ENCODE measurements around the gene IVD.
A peak's percentile ranks its signal among the peaks of the same experiment; 100 is the strongest.

IVD gene

DNA sequence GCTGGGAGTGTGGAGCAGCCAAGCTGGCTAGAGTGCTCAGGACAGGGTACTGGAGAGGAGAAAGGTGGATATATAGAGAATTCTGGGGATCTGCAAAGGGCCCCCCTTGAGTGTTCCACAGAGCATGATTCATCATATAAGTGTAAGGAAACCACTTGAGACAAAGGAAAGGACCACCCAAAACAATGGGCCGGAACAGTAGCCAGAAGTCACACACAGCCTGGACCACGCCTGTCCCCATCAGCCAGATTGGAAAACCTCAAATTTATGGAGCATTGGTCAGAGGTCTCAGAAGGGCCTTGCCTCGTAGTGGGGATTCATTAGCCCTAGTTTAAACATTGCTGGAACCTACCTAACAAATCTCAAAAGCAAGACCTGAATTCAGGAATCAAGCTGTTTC, 28.0 kb upstream of the IVD start:
- no peak for DNase-seq (ENCODE audit: low read depth)

DNA sequence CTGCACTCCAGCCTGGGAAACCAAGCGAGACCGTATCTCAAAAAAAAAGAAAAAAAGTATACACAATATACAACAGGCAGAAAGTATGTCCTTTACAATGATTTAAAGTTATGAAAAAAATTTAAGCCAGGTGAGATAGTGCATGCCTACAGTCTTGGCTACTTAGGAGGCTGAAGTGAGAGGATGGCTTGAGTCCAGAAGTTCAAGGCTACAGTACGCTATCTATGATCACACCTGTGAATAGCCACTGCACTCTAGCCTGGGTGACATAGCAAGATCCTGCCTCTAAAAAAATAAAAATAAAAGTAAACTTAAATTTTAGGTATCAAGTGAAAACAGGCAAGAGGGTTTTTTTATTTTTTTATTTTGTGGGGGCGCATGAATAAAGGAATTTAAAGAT, 26.2 kb upstream of the IVD start:
- no peak for DNase-seq (ENCODE audit: low read depth)

DNA sequence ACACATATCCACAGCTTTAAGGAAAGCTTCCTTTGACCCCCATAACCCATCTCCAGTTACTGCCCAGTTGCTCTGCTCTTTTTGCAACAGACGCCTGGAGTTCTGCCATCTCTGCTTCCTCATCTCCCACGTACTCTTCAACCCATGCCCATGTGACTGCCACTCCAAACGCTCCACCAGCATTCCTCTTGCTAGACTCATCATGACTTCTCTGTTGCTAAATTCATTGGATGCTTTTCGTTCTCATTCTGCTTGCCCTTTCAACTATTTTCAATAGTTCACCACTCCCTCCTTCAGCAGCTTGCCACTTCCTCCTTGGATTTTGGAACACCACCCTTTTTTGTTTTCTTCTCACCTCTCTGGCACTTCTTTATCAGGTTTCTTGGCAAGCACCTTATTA, 25.7 kb upstream of the IVD start:
- peak; percentile 99 for DNase-seq (ENCODE audit: low read depth)

DNA sequence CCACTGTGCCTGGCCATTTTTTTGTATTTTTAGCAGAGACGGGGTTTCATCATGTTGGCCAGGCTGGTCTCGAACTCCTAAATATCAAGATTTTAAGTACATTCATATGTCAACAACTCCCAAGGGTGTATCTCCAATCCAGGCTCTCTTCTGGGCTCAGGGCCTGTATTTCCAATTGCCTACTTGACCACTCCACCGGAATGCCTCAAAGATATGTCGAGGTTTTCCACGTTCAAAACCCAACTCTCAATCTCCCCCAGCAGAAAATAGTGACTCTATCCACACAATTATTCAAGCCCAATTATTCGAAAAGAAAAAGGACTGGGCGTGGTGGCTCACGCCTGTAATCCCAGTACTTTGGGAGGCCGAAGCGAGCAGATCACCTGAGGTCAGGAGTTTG, 25.0 kb upstream of the IVD start:
- no peak for DNase-seq (ENCODE audit: low read depth)

DNA sequence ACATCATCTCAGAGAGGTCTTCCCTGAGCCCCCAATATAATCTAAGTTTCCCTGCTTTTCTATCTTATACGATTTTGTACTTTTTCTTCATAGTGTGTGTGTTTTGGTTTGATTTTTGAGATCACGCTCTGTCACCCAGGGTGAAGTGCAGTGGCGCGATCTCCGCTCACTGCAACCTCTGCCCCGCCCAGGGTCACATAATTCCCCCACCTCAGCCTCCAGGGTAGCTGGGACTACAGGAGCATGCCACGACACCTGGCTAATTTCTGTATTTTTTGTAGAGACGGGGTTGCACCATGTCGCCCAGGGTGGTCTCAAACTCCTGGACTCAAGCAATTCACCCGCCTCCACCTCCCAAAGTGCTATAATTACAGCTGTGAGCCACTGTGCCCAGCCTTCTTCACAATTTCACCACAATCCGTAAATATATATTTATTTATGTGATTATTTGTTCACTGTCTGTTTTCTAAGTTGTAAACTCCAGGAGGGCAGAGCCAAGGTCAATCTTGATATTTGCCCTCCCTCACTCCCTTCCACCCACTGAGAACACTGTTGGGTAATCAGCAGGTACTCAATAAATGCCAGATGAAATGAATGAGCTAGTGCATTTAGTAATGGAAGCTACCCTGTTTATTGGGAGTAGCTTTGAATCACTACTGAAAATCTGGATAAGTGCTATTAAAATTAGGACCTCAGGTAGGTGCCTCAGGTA, 23.6 kb upstream of the IVD start:
- DNase-seq (ENCODE audit: low read depth) = no peak

DNA sequence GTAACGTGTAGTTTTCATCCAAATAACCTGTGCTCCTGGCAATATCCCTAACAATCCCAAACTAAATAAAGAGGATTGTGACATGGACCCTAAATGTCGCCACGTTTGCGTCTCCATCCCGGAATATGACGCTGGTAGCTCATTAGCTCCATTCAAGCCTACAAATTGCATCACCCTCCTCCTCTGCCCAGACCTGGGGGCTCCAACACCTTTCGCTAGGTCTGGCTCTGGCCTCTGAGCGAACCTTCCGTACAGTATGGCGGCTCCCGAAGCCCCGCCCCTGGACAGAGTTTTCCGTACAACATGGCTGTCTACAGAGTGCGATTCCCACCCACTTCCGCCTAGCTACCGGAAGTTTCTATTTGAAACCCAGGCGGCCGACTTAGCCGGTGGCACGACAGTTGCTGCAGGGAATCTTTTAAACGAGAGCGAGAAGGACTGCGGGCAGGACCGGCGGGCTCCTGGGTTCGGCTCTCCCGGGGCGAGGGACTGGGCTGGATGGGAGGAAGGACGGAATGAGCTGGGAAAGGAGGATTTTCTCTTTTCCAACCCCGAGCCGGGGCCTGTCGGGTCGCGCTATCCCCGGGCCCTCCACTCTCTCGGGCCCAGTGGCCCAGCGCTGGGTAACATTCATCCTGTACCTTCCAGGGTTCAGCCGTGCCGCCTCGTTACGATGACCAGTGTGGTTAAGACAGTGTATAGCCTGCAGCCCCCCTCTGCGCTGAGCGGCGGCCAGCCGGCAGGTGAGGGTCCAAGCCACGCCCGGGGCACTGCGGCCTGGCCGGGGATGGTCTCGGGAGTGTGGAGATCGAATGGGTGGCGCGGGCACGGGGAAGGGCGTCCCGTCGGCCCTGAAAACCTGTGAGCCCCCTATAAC, 22.8 kb upstream of the IVD start, which contains the start of gene KNSTRN:
KNSTRN (plus strand) TSS at position 142 of the 877 bp plus-strand sequence; CDS start at position 257, 115 bp downstream.
- DNase-seq (ENCODE audit: low read depth) = peak; percentile 93

DNA sequence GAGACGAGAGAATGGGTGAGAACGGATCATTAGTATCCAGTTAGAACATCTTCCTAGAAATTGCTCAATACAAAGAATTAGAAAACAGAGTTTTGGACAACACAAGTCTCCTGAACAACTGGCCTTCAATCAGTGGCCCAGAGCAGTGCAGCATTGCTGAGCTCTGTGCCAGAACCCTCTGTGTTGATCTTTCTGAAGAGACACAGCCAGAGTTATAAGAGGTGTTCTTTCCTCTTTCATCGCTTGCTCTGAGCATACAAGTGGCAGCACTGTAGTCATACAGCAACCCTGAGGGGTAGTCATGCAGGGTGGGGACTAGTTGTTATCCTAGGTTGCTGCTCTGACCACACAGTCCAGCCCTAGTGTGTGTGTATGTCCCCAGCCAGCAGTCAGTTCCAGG, 19.1 kb upstream of the IVD start:
- no peak for DNase-seq (ENCODE audit: low read depth)

DNA sequence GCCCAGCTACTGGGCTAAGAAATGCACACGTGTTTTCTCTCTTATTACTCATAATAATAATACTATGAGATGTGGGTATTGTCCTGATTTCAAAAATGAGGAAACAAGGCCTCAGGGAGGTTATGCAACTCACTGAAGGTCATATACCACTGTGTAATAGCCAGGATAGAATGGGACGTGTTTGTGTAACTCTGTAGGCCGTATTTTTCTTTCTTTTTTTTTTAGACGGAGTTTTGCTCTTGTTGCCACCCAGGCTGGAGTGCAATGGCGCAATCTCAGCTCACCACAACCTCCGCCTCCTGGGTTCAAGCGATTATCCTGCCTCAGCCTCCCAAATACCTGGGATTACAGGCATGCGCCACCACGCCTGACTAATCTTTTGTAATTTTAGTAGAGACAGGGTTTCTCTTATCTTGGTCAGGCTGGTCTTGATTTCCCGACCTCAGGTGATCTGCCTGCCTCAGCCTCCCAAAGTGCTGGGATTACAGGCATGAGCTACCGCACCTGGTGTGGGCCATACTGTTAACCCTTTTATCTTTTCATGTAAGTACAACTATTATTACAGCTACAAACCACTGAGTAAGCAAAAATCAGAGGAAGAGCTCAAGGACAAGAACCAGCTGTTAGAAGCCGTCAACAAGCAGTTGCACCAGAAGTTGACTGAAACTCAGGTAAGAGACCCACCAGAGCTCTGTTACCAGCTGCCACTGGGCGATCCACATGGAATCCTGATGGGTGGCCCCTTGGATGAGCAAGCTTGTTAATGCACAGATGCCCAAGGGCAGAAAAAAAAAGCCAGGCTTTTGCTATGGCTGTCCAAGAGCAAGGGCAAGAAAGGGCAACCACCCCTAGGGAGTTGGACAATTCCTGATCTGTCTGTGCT, 16.4 kb upstream of the IVD start:
- DNase-seq (ENCODE audit: low read depth) = peak; percentile 93

DNA sequence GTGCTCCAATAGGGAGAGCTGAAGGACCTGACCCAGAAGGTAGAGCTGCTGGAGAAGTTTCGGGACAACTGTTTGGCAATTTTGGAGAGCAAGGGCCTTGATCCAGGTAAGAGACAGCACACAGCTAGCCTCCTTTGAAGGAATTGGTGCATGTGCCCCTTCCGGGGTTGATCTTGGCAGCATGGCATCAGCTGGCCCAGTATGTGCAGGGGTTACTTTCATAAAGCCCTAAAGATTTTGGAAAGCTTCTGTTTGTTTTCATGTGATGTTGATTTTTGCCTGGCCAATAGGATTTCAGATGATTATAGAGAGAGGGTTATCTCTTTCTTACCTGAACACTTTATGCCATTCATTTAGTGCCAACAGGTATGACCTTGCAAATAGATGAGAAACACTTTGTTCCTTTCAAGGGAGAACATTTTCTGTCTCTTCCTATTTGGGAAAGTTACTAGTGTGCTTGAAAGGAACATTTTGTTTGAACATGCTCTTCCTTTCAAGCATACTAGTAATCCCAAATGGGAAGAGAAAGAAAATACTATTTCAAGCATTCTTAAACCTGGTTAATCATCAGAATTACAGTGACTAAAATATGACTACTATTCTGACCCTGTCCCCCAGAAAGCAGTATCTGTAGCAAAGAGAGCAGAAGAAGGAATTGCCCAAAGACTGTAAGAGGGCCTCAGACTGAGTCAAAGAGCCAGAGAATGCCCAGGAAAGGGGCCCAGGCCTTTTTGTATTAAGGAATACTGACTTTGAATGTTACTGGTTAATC, 15.6 kb upstream of the IVD start:
- DNase-seq (ENCODE audit: low read depth) = no peak

DNA sequence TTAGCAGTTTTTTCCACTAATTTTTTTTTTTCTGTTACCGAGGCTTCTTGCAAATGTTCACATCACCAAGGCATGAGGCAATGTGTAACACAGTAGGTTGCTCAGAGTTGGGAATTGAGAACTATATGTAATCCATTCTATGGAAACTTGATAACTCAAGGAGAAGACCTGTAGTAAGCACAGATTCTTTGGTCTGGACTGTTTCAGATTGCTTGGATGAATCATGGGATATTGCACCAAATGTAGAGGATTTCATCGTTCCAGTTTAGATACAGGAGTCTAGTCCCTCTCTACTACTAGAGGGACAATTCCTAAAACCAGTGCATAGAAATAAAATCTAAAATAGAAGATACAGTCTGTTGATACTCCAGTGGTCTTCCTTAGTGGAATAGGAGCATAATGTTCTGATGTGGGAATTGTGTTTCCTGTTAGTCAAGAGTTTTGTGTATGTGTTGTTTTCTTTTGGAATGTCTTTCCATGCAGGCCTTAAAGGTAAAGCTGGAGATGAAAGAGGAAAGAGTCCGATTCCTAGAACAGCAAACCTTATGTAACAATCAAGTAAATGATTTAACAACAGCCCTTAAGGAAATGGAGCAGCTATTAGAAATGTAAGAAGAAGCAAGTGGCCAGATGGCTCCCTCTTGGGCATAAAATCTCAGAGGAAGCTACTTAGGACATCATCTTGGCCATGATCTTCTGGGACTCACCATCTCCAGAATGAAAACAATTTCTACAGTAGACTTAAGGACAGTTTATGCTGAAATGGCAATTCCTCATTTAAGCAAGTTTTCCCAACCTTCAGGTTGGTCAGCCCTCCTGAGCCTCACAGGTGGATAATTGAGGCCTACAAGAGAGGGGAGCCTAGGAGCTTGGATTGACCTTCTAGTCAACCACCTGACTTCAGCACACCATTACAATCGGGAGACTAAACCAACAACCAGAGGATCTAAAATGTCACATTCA, 12.3 kb upstream of the IVD start:
- peak; percentile 14 for DNase-seq (ENCODE audit: low read depth)

DNA sequence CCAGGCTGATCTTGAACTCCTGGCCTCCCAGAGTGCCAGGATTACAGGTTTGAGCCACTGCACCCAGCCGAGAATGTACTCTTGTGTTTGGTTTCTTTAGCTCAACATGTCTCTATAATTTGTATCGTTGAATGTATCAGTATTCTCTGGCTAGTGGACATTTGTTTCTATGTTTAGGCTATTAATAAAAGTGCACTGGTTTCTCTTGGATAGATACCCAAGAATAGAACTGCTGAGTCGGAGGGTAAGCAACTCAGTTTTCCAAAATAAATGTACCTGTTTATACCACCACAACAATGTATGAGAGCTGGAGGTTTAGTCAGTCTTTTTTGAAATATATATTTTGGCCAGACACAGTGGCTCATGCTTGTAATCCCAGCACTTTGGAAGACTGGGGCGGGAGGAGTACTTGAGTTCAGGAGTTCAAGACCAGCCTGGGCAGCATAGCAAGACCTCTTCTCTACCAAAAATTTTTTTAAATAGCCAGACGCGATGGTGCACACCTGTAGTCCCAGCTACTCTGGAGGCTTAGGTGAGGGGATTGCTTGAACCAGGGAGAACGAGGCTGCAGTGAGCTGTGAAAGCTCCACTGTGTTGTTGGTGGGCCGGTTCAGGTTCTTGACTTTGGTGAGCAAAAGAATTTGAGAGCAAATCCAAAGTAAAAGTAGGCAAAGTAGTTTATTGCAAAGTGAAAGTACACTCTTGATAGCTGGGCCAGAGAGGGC, 7.7 kb upstream of the IVD start:
- DNase-seq (ENCODE audit: low read depth) = no peak

DNA sequence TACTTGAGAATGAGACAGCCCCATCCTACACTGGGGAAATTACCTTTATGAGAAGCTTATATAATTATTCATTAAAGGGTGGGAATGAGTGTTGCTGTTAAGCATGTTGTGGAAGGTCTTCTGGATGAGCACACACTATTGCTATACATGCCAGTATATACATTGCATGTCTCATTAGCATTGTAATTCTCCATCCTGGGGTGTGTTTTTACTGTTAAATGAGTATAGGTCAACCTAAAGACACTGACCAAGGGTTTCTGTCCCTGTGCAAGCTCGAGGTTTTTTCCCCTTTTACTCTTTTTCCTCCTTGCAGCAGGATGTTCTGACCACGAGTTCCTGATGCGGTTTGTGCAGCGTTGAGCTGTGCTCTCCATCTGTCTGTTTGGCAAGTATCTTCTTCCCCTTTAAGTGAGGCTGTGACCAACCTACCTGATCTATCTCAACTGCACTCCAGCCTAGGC, 7.2 kb upstream of the IVD start:
- DNase-seq (ENCODE audit: low read depth) = no peak

DNA sequence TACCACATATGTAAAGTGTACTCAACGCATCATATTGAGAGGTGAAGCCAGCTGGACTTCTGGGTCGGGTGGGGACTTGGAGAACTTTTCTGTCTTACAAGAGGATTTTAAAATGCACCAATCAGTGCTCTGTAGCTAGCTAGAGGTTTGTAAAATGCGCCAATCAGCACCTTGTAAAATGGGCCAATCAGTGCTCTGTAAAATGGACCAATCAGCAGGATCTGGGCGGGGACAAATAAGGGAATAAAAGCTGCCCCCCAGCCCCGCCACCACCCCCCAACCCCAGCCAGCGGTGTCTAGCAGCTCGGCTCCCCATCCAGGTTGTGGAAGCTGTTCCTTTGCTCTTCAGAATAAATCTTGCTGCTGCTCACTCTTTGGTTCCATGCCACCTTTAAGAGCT, 6.2 kb upstream of the IVD start:
- DNase-seq (ENCODE audit: low read depth) = no peak

DNA sequence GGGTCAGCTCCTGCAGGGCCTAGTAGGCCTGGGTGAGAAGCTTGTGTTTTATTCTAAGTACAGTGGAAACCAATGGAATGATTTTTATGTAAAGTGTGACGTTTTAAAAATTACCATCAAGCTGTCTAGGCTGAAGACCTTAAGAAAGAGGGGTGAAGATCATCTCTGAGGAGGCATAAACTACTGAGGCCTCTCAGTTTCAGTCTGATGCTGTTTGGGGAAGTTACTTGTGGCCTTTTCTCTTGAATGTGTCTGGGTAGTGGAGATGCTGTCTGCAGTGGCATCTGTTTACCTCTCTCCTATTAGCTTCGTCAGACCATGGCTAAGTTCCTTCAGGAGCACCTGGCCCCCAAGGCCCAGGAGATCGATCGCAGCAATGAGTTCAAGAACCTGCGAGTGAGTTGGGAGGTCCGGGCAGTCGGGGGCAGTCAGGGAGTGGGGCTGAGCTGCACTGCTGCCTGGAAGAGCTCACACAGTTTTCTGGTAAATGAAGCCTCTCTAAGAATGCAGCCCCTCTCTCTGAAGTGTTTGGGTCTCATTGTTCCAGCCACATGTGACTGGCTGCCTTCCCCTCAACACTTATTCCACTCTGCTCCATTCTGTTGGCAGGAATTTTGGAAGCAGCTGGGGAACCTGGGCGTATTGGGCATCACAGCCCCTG, 1.9 kb downstream of the IVD start:
- DNase-seq (ENCODE audit: low read depth) = no peak

DNA sequence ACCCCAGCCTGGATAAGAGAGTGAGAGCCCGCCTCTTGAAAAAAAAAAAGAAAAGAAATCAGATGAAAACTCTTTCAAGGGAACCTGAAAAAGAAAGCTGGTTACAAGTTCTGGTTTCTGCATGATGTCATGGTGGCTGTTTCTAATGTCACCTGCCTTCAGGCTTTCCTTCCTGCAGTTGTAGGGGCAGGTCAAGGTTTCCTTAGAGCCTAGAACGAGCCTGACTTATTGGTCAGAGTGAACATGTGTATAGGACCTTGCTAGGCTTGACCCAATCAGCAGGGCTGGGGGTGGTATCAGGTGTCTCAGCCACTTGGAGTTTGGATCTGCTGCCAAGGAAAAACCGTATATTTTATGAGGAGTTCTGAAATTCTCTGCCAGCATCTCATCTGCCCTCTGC, 3.8 kb downstream of the IVD start:
- DNase-seq (ENCODE audit: low read depth) = no peak

DNA sequence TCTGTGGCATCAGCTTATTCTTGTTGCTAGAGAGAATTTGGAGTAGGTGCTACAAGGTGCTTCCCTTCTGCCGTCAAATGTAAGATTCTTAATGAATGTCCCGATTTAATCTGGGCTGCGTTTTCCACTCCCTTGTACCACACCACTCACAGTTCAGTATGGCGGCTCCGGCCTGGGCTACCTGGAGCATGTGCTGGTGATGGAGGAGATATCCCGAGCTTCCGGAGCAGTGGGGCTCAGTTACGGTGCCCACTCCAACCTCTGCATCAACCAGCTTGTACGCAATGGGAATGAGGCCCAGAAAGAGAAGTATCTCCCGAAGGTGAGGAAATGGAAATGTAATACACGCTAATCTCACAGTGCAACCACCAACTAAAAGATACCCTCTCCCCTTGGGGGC, 4.9 kb downstream of the IVD start:
- no peak for DNase-seq (ENCODE audit: low read depth)

DNA sequence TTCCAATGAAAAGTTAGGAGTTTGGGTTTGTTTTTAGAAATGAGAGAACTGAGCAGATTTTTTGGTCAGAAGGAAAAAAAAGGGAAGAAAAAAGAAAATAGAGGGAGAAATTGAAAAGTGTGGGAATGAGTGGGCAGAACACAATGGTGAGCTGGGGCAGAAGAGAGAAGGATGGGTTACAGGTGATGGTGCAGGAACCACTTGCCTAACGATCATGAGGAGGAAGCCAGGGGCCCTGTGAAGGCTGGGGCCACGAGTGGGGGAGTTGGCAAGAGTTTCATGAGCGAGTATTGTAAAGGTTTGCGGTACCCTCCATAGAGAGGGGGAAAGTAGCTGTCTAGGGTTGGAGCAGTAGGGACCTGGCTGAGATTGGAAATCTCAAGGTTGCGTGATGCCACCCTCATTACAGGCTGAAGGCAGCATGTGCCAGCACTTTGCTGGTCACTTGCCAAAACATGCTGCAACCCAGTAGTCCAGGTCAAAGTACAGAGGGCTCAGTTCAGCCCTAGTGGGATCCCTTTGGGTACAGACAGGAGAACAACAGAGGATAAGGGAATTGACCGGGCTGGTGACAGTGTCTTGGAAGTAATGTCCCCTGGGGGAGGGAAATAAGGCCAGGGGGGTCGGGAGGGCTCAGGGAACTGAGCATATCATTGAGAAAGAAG, 6.6 kb downstream of the IVD start:
- DNase-seq (ENCODE audit: low read depth) = no peak

DNA sequence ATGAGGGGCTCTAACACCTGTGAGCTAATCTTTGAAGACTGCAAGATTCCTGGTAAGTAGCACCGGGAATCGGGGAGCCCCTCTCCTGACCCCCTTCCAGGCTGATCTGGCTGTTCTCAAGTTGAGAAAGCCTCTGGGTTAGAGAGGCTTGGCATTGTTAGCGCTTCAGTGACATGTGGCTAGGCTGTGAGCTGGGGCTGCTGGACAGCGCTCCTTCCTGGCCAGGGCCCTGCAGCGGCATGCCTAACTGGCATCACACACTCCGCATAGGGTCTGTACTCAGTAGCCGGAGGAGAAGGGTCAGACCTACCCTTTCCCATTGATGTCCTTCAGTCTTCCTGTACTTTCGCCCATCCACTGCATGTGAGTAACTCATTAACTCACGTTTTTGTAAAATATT, 7.4 kb downstream of the IVD start:
- DNase-seq (ENCODE audit: low read depth) = no peak

DNA sequence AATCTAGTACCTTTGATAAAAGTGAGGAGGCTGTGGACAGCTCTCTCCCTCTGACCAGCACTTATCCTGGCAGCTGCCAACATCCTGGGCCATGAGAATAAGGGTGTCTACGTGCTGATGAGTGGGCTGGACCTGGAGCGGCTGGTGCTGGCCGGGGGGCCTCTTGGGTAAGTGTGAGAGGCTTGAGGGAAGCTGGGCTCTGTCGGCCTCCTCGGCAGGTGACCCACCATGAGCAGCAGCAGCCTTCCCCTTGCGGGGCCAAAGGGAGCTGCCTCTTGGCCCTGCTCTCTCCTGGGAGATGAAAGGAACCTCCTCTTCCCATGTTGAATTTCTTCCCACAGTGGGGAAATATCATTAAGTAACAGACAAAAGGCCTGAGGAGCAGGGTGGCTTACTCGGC, 9.2 kb downstream of the IVD start:
- no peak for DNase-seq (ENCODE audit: low read depth)
